ENCODE results near the gene EML4. TPM values are rescaled to one million over a fixed set of nuclear protein-coding genes. Genes with fewer than 3 reads are reported as not detected.

EML4 gene
- total RNA-seq, 8 experiments from 2014 or later = 24.1 to 94.3 (median 45.2) TPM

DNA sequence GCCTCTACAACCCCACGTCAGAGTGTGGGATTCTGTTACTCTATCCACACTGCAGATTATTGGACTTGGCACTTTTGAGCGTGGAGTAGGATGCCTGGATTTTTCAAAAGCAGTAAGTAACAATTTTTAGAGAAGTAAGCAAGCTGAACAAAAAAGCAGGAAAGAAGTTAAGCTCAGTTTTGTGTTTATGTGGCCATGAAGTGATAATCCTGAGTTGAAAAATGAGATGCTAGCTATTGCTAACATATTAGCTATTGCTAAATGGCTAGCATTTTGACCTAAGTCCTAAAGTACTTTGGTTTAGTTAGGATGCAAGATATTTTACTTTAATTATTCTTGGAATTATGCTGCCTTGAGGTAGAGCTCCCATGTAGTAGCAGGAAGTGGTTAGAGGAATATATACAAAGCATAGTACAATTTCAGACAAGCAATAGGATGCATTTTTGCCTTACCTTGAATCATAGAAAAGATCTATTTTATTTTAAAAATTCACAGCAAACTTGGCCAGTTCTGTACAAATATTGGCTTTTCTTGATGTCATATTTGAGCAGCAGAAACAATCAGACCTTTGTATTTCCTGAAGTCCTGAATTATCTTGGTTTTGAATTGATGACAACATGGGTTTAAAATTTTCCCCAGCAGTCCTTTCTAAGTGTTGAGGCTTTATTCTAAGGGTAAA, 117.3 kb downstream of the EML4 start:
- 92 to 100% (median 100%) methylated on average over 1 to 2 of the region's 2 CpGs; no CpG with 5 or more reads in 2 of the 10 experiments for WGBS, 10 experiments
- Histone ChIP-seq H3K4me3 (no peak overlapping the region), H3K4me1 (replicated peaks in 1 of 2) (no peaks in the 10 kb centered on the region), H3K27ac (no peak overlapping the region)
- no peak for ATAC-seq (replicated peaks in 6 of 8)
- in situ Hi-C loops (cut with MboI; ENCODE audit: low pct_unique_long_range_greater_than_20kb in 2 of 9, low sequenced_read_pairs in 9 of 9, unreplicated experiment in 9 of 9) = no loop called here

- Histone ChIP-seq H3K4me1 (replicated peaks in 1 of 2) (no peaks in the 10 kb centered on the region), H3K27ac (no peak overlapping the region), H3K4me3 (no peak overlapping the region)
- no peak for ATAC-seq (replicated peaks in 6 of 8)
- 42 to 100% (median 100%) methylated on average over 1 of the region's 1 CpG; no CpG with 5 or more reads in 1 of the 10 experiments for WGBS, 10 experiments
- in situ Hi-C loops (cut with MboI; ENCODE audit: low pct_unique_long_range_greater_than_20kb in 2 of 9, low sequenced_read_pairs in 9 of 9, unreplicated experiment in 9 of 9) = no loop called here
Observed at GRCh38 chr2:42288811-42289210, 119.7 kb downstream of the EML4 start.

- no peak for ATAC-seq (replicated peaks in 6 of 8)
- Histone ChIP-seq H3K4me1 (replicated peaks in 1 of 2) (no peaks in the 10 kb centered on the region), H3K27ac (no peak overlapping the region), H3K4me3 (no peak overlapping the region)
- 85 to 100% (median 98%) methylated on average over 2 to 4 of the region's 4 CpGs for WGBS, 10 experiments
- in situ Hi-C loops (cut with MboI; ENCODE audit: low pct_unique_long_range_greater_than_20kb in 2 of 9, low sequenced_read_pairs in 9 of 9, unreplicated experiment in 9 of 9) = no loop called here
Observed at GRCh38 chr2:42289222-42289621, 120.1 kb downstream of the EML4 start.

DNA sequence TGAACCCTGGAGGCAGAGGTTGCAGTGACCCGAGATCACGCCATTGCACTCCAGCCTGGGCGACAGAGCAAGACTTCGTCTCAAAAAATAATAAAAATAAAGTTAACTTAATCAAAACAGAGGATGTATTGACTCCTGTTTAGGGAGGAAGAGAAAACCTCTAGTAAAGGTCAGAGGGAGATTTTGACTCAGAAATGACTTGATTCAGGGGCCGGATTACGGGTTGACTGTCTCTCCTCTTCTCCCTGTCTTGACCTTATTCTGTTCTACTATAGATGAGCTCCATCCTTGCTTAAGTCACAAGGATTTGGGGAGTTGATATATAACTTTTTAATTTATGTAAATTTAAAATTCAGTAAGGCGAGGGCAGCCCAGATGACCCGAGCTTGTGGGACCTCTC, 120.9 kb downstream of the EML4 start:
- 46 to 100% (median 92%) methylated on average over 3 to 8 of the region's 8 CpGs; no CpG with 5 or more reads in 1 of the 10 experiments for WGBS, 10 experiments
- in situ Hi-C loops (cut with MboI; ENCODE audit: low pct_unique_long_range_greater_than_20kb in 2 of 9, low sequenced_read_pairs in 9 of 9, unreplicated experiment in 9 of 9) = no loop called here
- no peak for ATAC-seq (replicated peaks in 6 of 8)
- Histone ChIP-seq H3K4me1 (replicated peaks in 1 of 2) (no peaks in the 10 kb centered on the region), H3K27ac (no peak overlapping the region), H3K4me3 (no peak overlapping the region)

DNA sequence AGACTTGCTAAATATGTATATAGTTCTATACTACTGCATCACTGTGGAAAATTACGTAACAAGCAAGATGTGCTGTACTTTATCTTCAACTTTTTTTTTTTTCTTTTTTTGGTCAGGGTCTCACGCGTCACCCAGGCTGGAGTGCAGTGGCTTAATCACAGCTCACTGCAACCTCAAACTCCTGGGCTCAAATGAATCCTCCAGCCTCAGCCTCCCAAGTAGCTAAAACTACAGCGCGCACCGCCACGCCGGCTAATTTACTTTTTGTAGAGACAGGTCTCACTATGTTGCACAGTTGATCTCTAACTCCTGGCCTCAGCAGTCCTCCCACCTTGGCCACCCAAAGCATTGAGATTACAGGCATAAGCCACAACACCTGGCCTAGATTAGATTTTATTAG, 123.9 kb downstream of the EML4 start:
- in situ Hi-C loops (cut with MboI; ENCODE audit: low pct_unique_long_range_greater_than_20kb in 2 of 9, low sequenced_read_pairs in 9 of 9, unreplicated experiment in 9 of 9) = no loop called here
- 92 to 100% (median 100%) methylated on average over 2 to 8 of the region's 8 CpGs; no CpG with 5 or more reads in 1 of the 10 experiments for WGBS, 10 experiments
- Histone ChIP-seq H3K27ac (no peak overlapping the region), H3K4me1 (replicated peaks in 1 of 2) (no peaks in the 10 kb centered on the region), H3K4me3 (no peak overlapping the region)
- ATAC-seq (replicated peaks in 6 of 8) = peak in 1 of 8 experiments; percentile 64

- 50 to 86% (median 67%) methylated on average over 1 to 2 of the region's 2 CpGs; no CpG with 5 or more reads in 4 of the 10 experiments for WGBS, 10 experiments
- no peak overlapping the region for H3K27ac ChIP-seq
- H3K4me3 ChIP-seq = no peak overlapping the region
- H3K4me1 ChIP-seq (replicated peaks in 1 of 2) = no peaks in the 10 kb centered on the region
- ATAC-seq (replicated peaks in 6 of 8) = no peak
- in situ Hi-C loops (cut with MboI; ENCODE audit: low pct_unique_long_range_greater_than_20kb in 2 of 9, low sequenced_read_pairs in 9 of 9, unreplicated experiment in 9 of 9) = no loop called here
Observed at GRCh38 chr2:42296226-42296625, 127.1 kb downstream of the EML4 start.

DNA sequence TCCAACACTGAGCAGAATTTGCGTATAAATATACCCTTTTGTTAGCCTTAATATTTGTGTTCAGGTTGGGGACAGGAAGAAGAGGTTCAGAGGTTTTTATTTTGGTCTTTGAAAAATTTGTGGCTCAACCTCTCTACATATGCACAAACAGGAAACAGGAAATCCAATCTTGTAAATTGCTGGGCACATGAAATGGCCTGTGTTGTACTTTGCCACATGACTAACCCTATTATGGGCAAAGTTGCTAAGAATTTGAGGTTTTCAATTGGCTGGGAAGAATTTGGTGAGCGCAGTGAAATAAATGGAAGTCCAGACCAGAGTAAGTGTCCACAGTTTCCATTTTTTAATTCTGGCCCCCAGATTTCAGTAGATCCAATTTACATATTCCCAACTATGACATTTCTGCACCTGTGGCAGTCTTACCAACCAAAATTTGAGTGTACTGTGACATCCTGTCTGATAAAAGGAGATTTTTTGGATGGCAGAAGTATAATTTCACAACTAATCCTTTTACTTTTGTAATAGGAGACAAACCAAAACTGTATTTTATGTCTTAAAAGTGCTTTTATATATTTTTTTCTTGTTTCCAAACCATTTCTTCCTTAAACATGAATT, 128.3 kb downstream of the EML4 start:
- in situ Hi-C loops (cut with MboI; ENCODE audit: low pct_unique_long_range_greater_than_20kb in 2 of 9, low sequenced_read_pairs in 9 of 9, unreplicated experiment in 9 of 9) = no loop called here

DNA sequence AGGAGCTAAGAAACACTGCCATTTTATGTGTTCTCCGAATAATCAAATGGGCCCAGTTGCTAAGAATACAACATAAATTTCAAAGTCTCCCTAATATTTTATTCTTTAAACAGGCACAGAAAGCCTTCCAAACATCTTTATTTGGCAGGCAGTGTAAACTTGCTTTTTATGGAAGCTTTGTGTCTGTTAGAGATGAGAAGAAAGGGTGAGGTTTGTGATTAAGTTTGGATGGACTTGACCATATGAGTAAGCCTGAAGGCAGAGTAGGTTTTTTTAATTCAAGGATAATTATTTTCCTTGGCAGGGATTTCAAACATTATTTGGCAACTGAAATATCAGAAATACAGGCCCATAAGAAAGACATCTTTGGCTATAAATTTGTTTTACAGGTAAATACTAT, 129.0 kb downstream of the EML4 start:
- no peak overlapping the region for H3K4me3 ChIP-seq
- 0 to 86% (median 8%) methylated on average over 1 of the region's 1 CpG; no CpG with 5 or more reads in 2 of the 10 experiments for WGBS, 10 experiments
- no peak for ATAC-seq (replicated peaks in 6 of 8)
- in situ Hi-C loops (cut with MboI; ENCODE audit: low pct_unique_long_range_greater_than_20kb in 2 of 9, low sequenced_read_pairs in 9 of 9, unreplicated experiment in 9 of 9) = no loop called here
- no peak overlapping the region for H3K27ac ChIP-seq
- H3K4me1 ChIP-seq (replicated peaks in 1 of 2) = no peaks in the 10 kb centered on the region

More for the DNA sequence above, 128.3 kb downstream of the EML4 start:
- H3K4me3 ChIP-seq = no peak overlapping the region
- ATAC-seq (replicated peaks in 6 of 8) = no peak
- no peak overlapping the region for H3K27ac ChIP-seq
- WGBS, 10 experiments = 89 to 100% (median 100%) methylated on average over 1 to 2 of the region's 2 CpGs; no CpG with 5 or more reads in 1 of the 10 experiments
- no peaks in the 10 kb centered on the region for H3K4me1 ChIP-seq (replicated peaks in 1 of 2)

GRCh38 chr2:42298996-42299754, 130.0 kb downstream of the EML4 start:
- Histone ChIP-seq H3K27ac (no peak overlapping the region), H3K4me1 (replicated peaks in 1 of 2) (no peaks in the 10 kb centered on the region), H3K4me3 (no peak overlapping the region)
- in situ Hi-C loops (cut with MboI; ENCODE audit: low pct_unique_long_range_greater_than_20kb in 2 of 9, low sequenced_read_pairs in 9 of 9, unreplicated experiment in 9 of 9) = no loop called here
- 70 to 100% (median 99%) methylated on average over 1 to 3 of the region's 3 CpGs for whole genome bisulfite sequencing, 10 experiments
- ATAC-seq (replicated peaks in 6 of 8) = no peak

DNA sequence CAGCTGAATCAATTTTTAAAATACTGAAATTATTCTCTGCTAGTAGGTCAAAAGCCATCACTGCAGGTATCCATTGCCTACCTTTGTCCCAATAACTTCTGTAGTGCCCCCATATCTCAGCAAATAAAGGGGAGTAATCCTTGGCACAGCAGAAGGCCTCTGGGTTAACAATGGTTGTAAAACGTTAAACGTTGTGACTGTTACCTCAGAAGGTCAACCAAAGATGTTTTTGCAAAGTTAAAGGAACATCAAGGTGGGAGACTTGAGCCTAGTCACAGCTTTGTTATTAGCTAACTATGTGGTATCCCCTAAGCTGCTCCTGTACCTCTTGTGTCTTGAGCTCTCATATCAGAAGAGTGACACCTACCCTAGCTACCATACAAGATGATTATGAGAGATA, 131.4 kb downstream of the EML4 start:
- WGBS, 10 experiments = 77 to 100% methylated on average over 2 of the region's 2 CpGs; no CpG with 5 or more reads in 8 of the 10 experiments
- H3K4me3 ChIP-seq = no peak overlapping the region
- no peak for ATAC-seq (replicated peaks in 6 of 8)
- in situ Hi-C loops (cut with MboI; ENCODE audit: low pct_unique_long_range_greater_than_20kb in 2 of 9, low sequenced_read_pairs in 9 of 9, unreplicated experiment in 9 of 9) = loop anchor here in 3 of 9 experiments (25.0 kb wide), 2 partner anchors 188 to 438 kb away; no protein-coding TSS in a partner anchor
- no peaks in the 10 kb centered on the region for H3K4me1 ChIP-seq (replicated peaks in 1 of 2)
- H3K27ac ChIP-seq = no peak overlapping the region

DNA sequence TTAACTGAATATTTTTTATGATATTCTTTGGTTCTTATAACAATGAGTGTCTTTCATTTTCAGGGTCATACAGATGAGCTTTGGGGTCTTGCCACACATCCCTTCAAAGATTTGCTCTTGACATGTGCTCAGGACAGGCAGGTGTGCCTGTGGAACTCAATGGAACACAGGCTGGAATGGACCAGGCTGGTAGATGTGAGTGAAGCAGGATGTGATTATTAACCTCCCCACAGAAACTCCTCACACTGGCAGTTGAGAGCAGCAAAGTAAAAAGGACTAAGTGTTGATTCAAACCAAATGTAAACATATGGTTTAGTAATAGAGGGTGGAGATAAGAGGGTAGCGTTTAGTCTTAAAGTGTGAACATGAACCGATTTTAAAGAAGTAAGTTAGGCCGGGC, 134.1 kb downstream of the EML4 start:
- 93 to 100% (median 100%) methylated on average over 1 to 2 of the region's 3 CpGs; no CpG with 5 or more reads in 6 of the 10 experiments for WGBS, 10 experiments
- in situ Hi-C loops (cut with MboI; ENCODE audit: low pct_unique_long_range_greater_than_20kb in 2 of 9, low sequenced_read_pairs in 9 of 9, unreplicated experiment in 9 of 9) = loop anchor here in 3 of 9 experiments (25.0 kb wide), 2 partner anchors 191 to 441 kb away; no protein-coding TSS in a partner anchor
- no peak for ATAC-seq (replicated peaks in 6 of 8)

GRCh38 chr2:42304059-42304713, 135.0 kb downstream of the EML4 start:
- WGBS, 10 experiments = 83 to 100% (median 100%) methylated on average over 1 to 2 of the region's 2 CpGs; no CpG with 5 or more reads in 4 of the 10 experiments
- in situ Hi-C loops (cut with MboI; ENCODE audit: low pct_unique_long_range_greater_than_20kb in 2 of 9, low sequenced_read_pairs in 9 of 9, unreplicated experiment in 9 of 9) = loop anchor here in 3 of 9 experiments (25.0 kb wide), 2 partner anchors 192 to 442 kb away; no protein-coding TSS in a partner anchor

More for the DNA sequence above, 134.1 kb downstream of the EML4 start:
- Histone ChIP-seq H3K4me1 (replicated peaks in 1 of 2) (no peaks in the 10 kb centered on the region), H3K4me3 (no peak overlapping the region), H3K27ac (no peak overlapping the region)

More at GRCh38 chr2:42304059-42304713, 135.0 kb downstream of the EML4 start:
- no peak overlapping the region for H3K4me3 ChIP-seq
- ATAC-seq (replicated peaks in 6 of 8) = no peak
- H3K4me1 ChIP-seq (replicated peaks in 1 of 2) = no peaks in the 10 kb centered on the region
- no peak overlapping the region for H3K27ac ChIP-seq
